Measurements from ENCODE around the gene SORCS3.

Gene SORCS3

DNA sequence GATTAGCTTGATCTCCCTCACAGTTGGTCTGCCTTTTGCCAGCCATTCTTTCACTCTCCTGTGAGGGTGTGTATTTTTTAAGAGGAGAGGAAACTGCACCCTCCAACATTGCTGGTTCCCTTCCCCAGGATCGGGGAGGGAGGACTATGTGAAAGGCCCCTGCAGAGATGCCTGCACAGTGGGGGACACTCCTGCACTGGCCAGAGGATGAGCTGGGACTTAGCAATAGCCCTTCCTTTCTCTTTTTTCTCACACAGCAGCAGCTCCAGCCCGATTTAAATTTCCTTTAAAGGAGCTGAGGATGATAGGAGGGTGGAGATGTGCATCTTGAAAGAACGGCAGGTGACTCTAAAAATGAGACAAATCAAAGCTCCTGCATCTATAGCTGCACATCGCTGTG, 18.7 kb downstream of the SORCS3 start:
- no peak overlapping the region for H3K4me3 ChIP-seq (replicated peaks; ENCODE audit: low read depth, low read length)
- no peak for TF ChIP-seq CTCF (IDR thresholded peaks at IDR 0.05; ENCODE audit: low read depth, low read length, missing control alignments)
- DNase-seq (ENCODE audit: extremely low read depth, low read depth), result no peak

- H3K4me3 ChIP-seq (replicated peaks; ENCODE audit: low read depth, low read length), result no peak overlapping the region
- no peak for TF ChIP-seq CTCF (IDR thresholded peaks at IDR 0.05; ENCODE audit: low read depth, low read length, missing control alignments)
- DNase-seq (ENCODE audit: extremely low read depth, low read depth), result no peak
These were observed 22.0 kb downstream of the SORCS3 start for GRCh38 chr10:104663076-104663475.

- H3K4me3 ChIP-seq (replicated peaks; ENCODE audit: low read depth, low read length), result no peak overlapping the region
- no peak for TF ChIP-seq CTCF (IDR thresholded peaks at IDR 0.05; ENCODE audit: low read depth, low read length, missing control alignments)
- no peak for DNase-seq (ENCODE audit: extremely low read depth, low read depth)
These were observed 22.5 kb downstream of the SORCS3 start for GRCh38 chr10:104663563-104663962.

DNA sequence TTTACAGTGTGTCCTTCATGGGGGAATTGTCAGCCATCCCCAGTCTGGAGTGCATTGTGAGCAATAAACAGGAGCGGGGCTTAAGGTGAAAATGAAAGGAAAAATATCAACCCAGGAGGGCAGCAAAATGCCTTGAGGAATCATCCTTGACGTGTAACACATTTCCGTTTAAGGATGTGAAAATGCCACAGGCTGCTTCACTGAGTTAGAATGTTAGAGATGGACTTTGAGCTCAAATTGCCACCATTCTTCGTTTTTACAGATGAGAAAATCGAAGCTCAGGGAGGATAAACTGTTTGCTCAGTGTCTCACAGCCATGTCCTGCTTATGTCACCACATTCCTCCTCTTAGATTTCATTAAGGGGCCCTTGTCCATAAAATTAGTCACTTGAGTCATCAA, 23.1 kb downstream of the SORCS3 start:
- no peak for TF ChIP-seq CTCF (IDR thresholded peaks at IDR 0.05; ENCODE audit: low read depth, low read length, missing control alignments)
- DNase-seq (ENCODE audit: extremely low read depth, low read depth), result no peak
- H3K4me3 ChIP-seq (replicated peaks; ENCODE audit: low read depth, low read length), result no peak overlapping the region

- no peak overlapping the region for H3K4me3 ChIP-seq (replicated peaks; ENCODE audit: low read depth, low read length)
- TF ChIP-seq CTCF (IDR thresholded peaks at IDR 0.05; ENCODE audit: low read depth, low read length, missing control alignments), result no peak
These were observed 24.1 kb downstream of the SORCS3 start for GRCh38 chr10:104665174-104665573.

GRCh38 chr10:104666106-104666505, 25.0 kb downstream of the SORCS3 start:
- no peak for DNase-seq (ENCODE audit: extremely low read depth, low read depth)
- no peak for TF ChIP-seq CTCF (IDR thresholded peaks at IDR 0.05; ENCODE audit: low read depth, low read length, missing control alignments)
- no peak overlapping the region for H3K4me3 ChIP-seq (replicated peaks; ENCODE audit: low read depth, low read length)

More at GRCh38 chr10:104665174-104665573, 24.1 kb downstream of the SORCS3 start:
- DNase-seq (ENCODE audit: extremely low read depth, low read depth), result no peak

DNA sequence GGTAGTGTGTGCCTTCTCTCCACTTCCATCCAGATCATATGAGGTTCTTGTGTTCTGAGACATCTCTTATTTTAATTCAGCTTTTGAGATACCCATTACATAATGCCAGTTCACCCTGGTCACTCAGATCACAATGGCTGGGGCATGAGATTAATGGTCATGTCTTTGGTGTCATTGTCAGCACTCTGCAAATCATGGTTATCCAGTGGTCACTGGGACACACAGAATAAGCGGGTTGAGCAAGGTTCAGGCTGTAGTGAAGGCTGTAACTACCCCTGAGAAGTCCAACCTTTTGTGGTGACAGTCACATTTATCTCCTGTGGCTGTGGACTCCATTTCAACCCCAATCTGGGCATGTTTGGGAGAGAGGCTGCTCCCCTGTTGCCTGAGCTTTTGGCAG, 35.8 kb downstream of the SORCS3 start:
- no peak for TF ChIP-seq CTCF (IDR thresholded peaks at IDR 0.05; ENCODE audit: low read depth, low read length, missing control alignments)
- DNase-seq (ENCODE audit: extremely low read depth, low read depth), result no peak
- H3K4me3 ChIP-seq (replicated peaks; ENCODE audit: low read depth, low read length), result no peak overlapping the region

Data from HFF-Myc (cell line).